Hippocampal formation (tissue), 2 donors: ENCODE measurements around the gene TOB1.
"Not testable (repeated sequence)": the region's sequence is repeated elsewhere in the genome, so short reads cannot be mapped to it uniquely, and the experiment has no call there.

Experiments
- DNase-seq, 2 donors: peaks; one replicate each; lab custom pipeline; 2025; lab: John Stamatoyannopoulos, UW

TOB1 gene

GRCh38 chr17:50898369-50899004, 32.3 kb upstream of the TOB1 start:
- no peak for DNase-seq

- DNase-seq = not testable (repeated sequence)
Observed at GRCh38 chr17:50894513-50894912, 28.4 kb upstream of the TOB1 start.

- peak; percentile 67 to 86 for DNase-seq
Observed at GRCh38 chr17:50893183-50893993, 27.2 kb upstream of the TOB1 start.

- DNase-seq = no peak
Observed at GRCh38 chr17:50892101-50892776, 26.1 kb upstream of the TOB1 start.

- DNase-seq = no peak
Observed at GRCh38 chr17:50891577-50891989, 25.4 kb upstream of the TOB1 start.

- no peak for DNase-seq
Observed at GRCh38 chr17:50890675-50891516, 24.7 kb upstream of the TOB1 start.

- DNase-seq = no peak
Observed at GRCh38 chr17:50889528-50890118, 23.5 kb upstream of the TOB1 start.

- no peak for DNase-seq
Observed at GRCh38 chr17:50887705-50888245, 21.6 kb upstream of the TOB1 start.

GRCh38 chr17:50884439-50885311, 18.5 kb upstream of the TOB1 start:
- no peak for DNase-seq

GRCh38 chr17:50883850-50884438, 17.8 kb upstream of the TOB1 start:
- DNase-seq = peak in 1 of 2 donors; percentile 4

GRCh38 chr17:50882851-50883250, 16.7 kb upstream of the TOB1 start:
- DNase-seq = no peak

- DNase-seq = no peak
Observed at GRCh38 chr17:50881182-50881581, 15.0 kb upstream of the TOB1 start.

GRCh38 chr17:50879086-50879485, 12.9 kb upstream of the TOB1 start:
- no peak for DNase-seq

- DNase-seq = no peak
Observed at GRCh38 chr17:50877838-50878237, 11.7 kb upstream of the TOB1 start.

- not testable (repeated sequence) for DNase-seq
Observed at GRCh38 chr17:50877042-50877441, 10.9 kb upstream of the TOB1 start.

- DNase-seq = no peak
Observed at GRCh38 chr17:50875074-50875473, 8.9 kb upstream of the TOB1 start.

GRCh38 chr17:50872710-50873424, 6.7 kb upstream of the TOB1 start:
- DNase-seq = no peak

- DNase-seq = no peak
Observed at GRCh38 chr17:50871898-50872297, 5.7 kb upstream of the TOB1 start.

GRCh38 chr17:50871364-50871763, 5.2 kb upstream of the TOB1 start:
- no peak for DNase-seq
